Activated naive CD4-positive, alpha-beta T cell treated with anti-CD3 and anti-CD28 coated beads, Interleukin-2, amount 50 U/mL, for 72 hours (primary cell): ENCODE measurements around the gene TDRD7. TPM values are rescaled to one million over a fixed set of nuclear protein-coding genes. Genes with fewer than 3 reads are reported as not detected.

Source experiments
- ATAC-seq, 2 donors: fragments of 150-1000 bp; cut with Tn5 transposase; 2 replicates each; pipeline ENCODE4 v1.10.0; 2021; ENCODE audit warnings: mild to moderate bottlenecking in 2 of 2, moderate library complexity in 2 of 2
- DNase-seq, 2 donors: peaks; one replicate each; pipeline ENCODE4 v3.0.0; 2021 to 2022; ENCODE audit warnings: low spot score in 2 of 2
- H3K27ac Mint-ChIP-seq, 2 donors: one replicate each; pipeline ENCODE4 v1.8.0; 2022; ENCODE audit warnings: mild to moderate bottlenecking in 2 of 2, mixed read lengths in 2 of 2
- H3K36me3 Mint-ChIP-seq, 2 donors: one replicate each; pipeline ENCODE4 v1.8.0; 2022; ENCODE audit warnings: mixed read lengths in 2 of 2
- H3K9me3 Mint-ChIP-seq, 2 donors: one replicate each; pipeline ENCODE4 v1.8.0; 2022; ENCODE audit warnings: mixed read lengths in 2 of 2
- total RNA-seq, 2 donors: library from RNA; stranded (reverse); gene quantifications; one replicate each; pipeline ENCODE4 v1.2.3, GENCODE V29; 2022

Gene TDRD7
- total RNA-seq, 2 donors from 2014 or later, result 5.0 to 12.2 TPM

DNA sequence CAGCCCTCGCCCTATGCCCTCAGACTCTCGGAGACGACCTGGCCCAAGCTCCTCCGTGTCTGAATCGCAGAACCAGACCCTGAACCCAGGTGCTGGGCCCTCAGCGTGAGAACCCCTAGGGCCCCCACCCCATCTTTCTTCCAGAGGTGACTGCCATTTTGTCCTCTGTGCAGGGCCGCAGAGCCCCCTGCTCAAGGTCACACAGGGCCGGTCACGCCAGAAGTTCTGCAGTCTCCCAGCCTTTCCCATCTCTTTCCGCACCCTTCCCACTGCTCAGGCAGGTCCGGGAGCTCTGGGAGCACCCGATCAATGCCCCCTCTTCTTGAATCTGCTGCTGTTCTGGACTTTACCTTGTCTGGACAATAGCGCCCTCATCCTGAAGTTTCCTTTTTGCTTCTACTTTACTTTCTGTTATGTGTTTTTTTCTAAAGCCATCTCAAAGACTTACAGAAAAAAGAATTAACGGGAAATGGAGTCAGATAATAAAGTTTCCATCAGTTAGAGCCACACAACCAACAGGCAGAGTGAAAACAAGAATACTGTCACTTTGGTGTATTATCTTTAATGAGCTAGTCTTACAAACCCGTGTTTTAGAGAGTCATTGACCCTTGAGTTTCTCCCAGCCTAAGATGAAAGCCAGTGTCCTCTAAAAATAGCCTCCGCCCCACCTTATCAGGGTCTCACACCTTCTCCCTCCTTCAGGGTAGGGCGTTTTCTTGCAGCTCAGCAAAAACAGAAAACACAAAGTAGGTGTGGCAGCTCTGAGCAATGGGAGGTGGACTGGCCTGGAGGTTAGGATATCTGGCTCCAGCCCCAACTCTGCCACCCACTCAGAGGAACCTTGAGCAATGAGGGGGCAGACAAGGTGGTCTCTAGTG lies 91.3 kb downstream of the TDRD7 start:
- Mint-ChIP-seq H3K36me3 (peaks cover 0 to 4% of the 10 kb centered on the region in 2 donors), H3K9me3 (no peaks in the 10 kb centered on the region)
- no peak for ATAC-seq

DNA sequence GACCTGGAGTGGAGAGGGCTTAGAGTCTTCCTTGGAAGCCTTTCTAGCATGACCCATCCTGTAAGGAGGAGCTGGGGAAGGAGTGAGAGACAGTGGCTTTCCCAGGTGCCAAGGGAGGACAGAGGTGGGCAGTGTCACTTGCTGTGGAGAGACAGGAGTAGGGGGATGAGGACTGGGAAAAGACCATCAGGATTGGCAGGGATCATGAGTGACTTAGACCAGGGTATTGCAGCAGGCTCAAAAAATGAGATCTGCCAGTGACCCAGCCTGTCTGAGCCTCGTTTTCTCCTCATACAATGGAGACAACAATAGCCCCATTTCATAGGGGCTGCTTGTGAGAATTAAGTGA lies 91.9 kb downstream of the TDRD7 start:
- DNase-seq (no peak), ATAC-seq (no peak)
- Mint-ChIP-seq H3K9me3 (no peaks in the 10 kb centered on the region), H3K27ac (no peak overlapping the region), H3K36me3 (peaks cover 0 to 4% of the 10 kb centered on the region in 2 donors)

More for the DNA sequence above, 91.3 kb downstream of the TDRD7 start:
- no peak for DNase-seq
- no peak overlapping the region for H3K27ac Mint-ChIP-seq

DNA sequence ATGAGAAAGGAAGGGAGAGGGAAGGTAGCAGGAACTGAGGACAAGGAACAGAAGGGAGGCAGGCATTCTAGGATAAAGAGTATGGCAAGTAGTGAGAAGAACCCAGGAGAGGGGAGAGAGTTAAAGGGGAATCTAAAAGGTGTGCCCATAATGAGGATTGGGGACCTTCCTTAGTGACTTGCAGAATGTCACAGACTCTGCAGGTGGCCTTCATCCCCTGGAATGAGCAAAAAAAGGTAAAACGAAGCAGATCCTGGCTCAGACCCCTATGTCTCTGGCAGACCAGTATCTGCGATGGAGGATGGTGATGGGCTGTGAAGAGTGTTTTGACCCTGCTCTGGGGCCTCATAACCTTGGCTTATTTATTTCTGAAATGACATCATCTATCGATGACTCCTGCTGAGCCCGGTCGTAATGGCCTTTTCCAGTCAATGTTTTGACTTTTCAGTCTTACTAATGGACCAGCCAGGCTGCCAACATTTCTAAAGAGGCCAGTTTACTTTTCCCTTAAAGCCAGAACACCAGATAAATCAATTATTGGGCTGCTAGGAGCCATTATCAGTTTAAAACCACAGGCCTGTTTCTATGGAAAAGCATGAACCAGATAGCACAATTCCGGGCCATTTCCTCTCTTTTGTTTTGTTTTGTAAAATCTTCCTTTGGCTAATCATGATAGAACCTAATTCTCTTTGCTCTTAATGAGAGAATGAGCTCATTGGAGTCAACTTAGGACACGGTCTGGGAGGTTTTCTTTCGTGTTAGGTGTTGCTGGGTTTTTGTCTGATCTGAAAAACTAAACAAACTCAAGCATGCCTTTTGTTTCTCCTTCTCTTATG lies 92.7 kb downstream of the TDRD7 start:
- no peak for DNase-seq
- Mint-ChIP-seq H3K27ac (no peak overlapping the region), H3K36me3 (peaks cover 0 to 4% of the 10 kb centered on the region in 2 donors), H3K9me3 (no peaks in the 10 kb centered on the region)
- no peak for ATAC-seq

DNA sequence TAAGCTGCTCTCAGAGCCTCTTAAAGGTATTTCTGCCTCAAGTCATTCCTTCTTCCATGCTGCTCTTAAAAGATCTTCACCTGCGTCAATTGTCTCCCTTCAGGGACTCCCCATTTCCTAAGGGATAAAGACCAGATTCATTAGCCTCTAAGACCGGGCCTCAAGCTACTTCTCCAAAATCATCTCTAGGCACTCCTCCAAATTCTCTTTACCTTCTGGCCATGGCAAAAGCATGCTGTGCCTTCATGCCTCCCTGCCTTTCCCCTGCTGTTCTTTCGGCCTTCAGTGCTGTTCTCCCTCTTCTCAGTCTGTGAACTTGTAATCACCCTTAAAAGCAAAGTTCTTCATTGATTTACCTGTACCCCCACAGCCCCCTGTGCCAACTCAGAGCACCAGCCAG lies 93.9 kb downstream of the TDRD7 start:
- Mint-ChIP-seq H3K9me3 (no peaks in the 10 kb centered on the region), H3K36me3 (no peaks in the 10 kb centered on the region), H3K27ac (no peak overlapping the region)
- ATAC-seq (no peak), DNase-seq (no peak)

DNA sequence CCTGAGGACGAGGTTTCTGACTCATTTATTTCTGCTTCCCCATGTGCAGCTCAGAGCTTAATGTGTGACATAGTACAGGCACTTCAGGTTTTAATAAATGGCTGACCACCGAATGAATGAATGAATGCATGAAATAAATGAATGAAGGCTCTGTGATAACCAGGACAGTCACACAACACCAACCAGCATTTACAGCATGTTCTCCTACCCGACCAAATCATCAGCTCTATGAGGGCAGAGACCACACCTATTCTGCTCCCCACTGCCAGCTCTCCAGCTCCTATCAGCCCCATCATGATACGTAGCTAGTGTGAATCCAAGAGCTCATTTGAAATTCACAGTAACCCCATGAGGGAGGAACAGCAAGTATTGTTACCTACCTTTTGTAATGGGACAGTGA lies 94.4 kb downstream of the TDRD7 start:
- DNase-seq (no peak), ATAC-seq (no peak)
- Mint-ChIP-seq H3K9me3 (no peaks in the 10 kb centered on the region), H3K27ac (no peak overlapping the region), H3K36me3 (no peaks in the 10 kb centered on the region)

DNA sequence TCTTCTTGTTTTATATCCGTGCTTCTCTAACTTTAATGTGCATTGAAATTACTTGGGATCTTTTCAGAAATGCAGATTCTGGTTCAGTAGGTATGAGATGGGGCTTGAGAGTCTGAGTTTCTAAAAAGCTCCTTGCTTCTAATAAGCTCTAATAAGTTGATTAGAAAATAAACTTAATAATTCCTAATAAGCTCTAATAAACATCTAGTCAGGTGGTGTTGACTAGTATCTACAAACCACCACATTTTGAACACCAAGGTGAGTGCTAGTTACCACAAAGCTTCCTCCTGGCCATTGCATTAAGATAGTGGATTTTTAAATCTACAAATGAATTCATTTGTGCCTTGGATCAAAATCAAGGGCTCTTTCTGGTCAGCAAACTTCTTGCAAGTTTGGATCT lies 94.9 kb downstream of the TDRD7 start:
- Mint-ChIP-seq H3K9me3 (no peaks in the 10 kb centered on the region), H3K27ac (no peak overlapping the region), H3K36me3 (no peaks in the 10 kb centered on the region)
- ATAC-seq (no peak), DNase-seq (no peak)

DNA sequence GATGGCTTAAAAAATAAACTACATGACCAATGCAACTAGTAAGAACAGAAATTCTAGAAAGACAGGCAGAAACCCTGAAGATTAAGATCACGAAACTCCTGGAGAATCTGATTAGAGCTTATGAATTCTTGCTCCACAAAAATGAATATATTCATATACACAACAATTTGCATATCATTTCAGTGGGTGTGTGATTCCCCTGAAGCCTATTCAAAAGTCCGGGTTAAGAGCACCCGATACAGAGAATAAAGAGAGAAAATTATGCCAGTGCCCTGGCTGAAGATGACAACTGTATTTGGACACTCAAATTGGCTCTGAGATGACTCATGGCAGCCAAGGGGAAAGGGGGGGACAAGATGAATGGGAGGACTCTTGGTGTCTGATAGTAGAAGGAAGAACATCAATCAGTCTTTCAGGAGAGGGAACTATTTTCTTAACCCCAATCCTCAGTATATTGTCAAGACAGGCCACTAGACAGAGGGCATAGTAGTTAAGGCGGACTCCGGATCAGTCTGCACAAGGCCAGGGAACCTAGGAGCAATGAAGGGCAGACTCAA lies 95.6 kb downstream of the TDRD7 start:
- Mint-ChIP-seq H3K27ac (no peak overlapping the region), H3K9me3 (no peaks in the 10 kb centered on the region), H3K36me3 (no peaks in the 10 kb centered on the region)
- no peak for DNase-seq
- no peak for ATAC-seq

DNA sequence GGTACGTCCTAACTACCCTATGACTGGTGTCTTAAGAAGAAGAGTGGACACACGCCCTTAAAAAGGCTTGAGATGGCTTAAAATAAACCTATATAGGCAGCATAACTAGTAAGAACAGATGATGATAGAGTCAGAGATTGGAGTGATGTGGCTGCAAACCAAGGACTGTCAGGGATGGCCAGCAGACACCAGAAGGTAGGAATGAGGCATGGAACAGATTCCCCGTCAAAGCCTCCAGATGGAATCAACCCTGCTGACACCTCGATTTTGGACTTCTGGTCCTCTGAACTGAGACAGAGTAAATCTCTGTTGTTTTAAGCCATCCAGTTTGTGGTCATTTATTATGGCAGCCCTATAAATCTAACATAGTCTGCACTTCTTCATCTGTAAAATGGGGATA lies 97.0 kb downstream of the TDRD7 start:
- H3K27ac Mint-ChIP-seq, result no peak overlapping the region
- ATAC-seq (no peak), DNase-seq (no peak)
- no peaks in the 10 kb centered on the region for H3K9me3 Mint-ChIP-seq
- H3K36me3 Mint-ChIP-seq, result no peaks in the 10 kb centered on the region

DNA sequence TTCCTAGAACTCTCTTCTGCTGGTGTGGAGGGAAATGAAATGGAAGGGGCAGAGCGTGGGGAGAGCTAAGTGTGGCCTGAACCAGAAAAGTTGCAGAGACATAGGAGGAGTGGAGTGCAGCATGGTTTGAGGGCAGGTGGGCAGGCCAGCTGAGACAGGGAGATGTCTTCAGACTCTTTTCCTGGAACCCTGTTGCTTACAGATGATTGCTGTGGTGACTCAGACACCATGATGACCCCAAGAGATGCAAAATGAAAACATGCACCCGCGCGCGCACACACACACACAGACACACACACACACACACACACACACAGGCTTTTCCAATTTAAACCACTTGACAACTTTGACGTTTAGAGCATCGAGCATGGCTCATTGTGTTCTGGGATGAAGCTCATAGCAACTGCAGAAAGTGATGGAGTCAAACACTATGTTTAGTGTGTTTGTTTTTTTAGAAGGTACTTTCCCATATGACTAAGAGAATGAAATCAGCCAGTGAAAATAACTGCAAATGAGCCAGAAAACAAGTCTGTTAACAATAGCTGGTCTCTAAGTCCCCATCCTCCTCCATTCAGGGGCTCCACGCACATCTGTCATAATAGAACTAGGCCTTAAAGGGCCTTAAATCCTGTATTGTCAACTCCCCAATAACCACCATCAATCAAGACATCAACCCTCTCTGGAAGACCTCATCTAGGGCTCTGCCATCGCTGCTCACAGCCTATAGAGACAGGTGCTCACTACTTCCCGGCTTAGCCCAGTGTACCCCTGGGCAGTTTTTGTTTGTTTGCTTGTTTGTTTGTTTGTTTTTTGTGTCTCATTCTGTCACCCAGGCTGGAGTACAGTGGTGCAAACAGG lies 99.1 kb downstream of the TDRD7 start:
- no peaks in the 10 kb centered on the region for H3K36me3 Mint-ChIP-seq
- peak overlapping the region in 1 of 2 donors; percentile 93 for H3K27ac Mint-ChIP-seq
- no peaks in the 10 kb centered on the region for H3K9me3 Mint-ChIP-seq
- DNase-seq (peak in 1 of 2 donors; percentile 31), ATAC-seq (peak; percentile 37 to 90)

DNA sequence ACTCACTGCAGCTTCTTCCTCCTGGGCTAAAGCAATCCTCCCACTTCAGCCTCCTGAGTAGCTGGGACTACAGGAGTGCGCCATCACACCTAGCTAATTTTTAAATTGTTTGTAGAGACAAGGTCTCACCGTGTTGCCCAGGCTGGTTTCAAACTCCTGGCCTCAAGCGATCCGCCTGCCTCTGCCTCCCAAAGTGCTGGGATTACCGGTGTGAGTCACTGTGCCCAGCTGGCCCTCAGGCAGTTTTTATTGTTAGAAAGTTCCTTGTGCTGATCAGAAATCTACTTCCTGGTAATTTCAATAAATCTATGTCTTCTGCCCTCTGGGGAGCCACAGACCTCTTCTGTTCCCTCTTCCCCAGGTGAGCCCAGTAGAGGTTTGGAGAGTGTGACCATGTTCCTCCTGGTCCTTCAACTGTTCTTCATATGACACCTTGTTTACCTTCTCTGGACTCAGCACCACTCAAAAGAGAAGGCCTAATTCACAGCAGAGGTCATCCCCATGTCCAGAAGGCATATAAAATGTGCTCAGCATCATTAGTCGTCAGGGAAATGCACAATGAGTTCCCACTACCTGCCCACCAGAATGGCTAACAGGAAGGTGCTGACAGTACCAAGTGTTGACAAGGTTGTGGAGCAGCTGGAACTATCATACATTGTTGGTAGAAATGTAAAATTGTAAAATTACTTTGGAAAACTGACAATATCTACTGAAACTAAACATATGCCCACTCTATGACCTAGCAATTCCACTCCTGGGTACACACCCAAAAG lies 99.9 kb downstream of the TDRD7 start:
- peak overlapping the region in 1 of 2 donors; percentile 93 for H3K27ac Mint-ChIP-seq
- ATAC-seq, result no peak
- H3K9me3 Mint-ChIP-seq, result no peaks in the 10 kb centered on the region
- no peaks in the 10 kb centered on the region for H3K36me3 Mint-ChIP-seq
- DNase-seq, result no peak

DNA sequence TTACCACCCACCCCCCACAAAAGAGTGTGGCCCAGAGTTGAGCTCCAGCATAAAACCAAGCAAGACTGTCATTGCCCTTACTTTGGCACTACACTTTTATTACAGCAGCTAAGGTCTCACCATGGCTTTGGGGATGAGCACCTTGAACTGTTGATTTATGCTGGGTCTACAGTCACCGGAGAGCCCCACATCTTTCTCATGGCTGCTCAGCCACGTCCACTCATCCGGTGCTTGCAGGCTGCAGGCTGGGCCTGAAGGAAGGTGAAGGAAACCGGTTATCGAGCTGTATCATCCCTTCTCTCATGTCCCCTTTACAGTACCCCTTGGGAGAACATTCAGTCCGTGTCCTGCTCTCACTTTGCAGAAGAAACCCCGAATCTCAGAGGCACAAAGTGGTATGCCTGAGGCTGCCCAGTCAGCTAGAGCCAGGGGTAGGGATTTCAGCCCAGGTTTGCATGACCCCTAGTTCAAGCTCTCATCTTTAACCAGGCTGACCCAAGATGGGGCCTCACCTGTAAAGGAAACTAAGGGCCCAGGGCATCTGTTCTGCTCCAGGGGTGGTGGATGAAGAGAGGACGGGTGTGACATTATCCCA lies 101.2 kb downstream of the TDRD7 start:
- Mint-ChIP-seq H3K27ac (no peak overlapping the region), H3K9me3 (no peaks in the 10 kb centered on the region), H3K36me3 (no peaks in the 10 kb centered on the region)
- DNase-seq, result peak in 1 of 2 donors; percentile 39
- no peak for ATAC-seq

DNA sequence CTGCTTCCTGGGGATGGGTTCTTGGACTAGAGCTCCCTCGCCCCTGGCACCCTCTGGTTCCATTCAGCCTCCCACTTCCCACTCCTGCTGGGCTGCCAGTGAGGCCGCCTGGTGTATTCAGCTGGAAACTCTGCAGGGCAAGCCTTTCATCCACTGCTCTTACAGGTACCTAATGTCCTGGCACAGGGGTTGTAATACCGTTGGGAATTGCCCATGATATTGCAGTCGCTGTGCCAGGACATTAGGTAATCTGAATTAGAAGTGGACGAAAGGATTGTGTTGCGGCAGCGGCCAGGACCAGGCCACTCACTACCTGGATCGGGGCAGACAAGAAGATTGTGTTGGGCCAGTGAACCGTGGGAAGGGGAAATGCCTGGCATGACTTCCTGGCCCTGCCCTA lies 102.6 kb downstream of the TDRD7 start:
- no peaks in the 10 kb centered on the region for H3K36me3 Mint-ChIP-seq
- DNase-seq (no peak), ATAC-seq (no peak)
- H3K9me3 Mint-ChIP-seq, result no peaks in the 10 kb centered on the region
- no peak overlapping the region for H3K27ac Mint-ChIP-seq

DNA sequence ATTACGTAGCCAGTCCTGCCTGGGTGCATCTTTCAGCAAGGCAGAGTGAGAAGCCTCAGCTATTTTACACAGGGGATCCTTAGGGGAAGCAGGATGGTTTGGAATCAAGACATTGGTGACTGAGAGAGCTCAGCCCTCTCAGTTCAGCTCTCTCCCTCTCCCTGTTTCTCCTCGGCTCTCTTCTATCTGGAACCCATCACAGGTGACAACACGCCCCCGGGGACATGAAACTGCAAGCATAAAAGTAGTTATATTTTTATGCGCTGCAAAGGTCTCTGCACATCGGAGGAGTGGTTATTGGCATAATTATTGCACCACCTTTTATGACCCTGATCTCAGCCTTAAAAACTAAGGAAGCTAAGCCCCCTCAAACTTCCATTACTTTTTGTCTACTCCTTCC lies 103.8 kb downstream of the TDRD7 start:
- DNase-seq (no peak), ATAC-seq (no peak)
- H3K36me3 Mint-ChIP-seq, result no peaks in the 10 kb centered on the region
- no peak overlapping the region for H3K27ac Mint-ChIP-seq
- no peaks in the 10 kb centered on the region for H3K9me3 Mint-ChIP-seq

DNA sequence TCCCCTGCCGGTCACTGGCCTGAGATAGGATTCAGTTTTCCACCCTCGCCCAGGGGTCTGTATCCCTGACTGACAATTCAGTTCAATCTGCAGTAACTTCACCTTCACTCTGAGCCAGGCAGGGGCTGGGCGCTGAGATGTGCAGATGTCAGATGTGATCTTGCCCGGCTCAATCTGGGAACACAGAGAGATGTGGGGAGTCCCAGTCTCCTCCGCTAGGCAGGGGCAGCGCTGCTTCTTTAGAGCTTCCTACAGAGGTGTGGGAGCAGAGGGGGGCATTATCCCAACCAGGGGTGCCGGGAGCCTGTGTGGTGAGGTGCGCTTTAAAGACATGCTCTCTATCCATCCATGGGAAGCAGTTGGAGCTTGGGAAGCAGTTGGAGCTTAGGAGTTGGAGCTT lies 104.2 kb downstream of the TDRD7 start:
- Mint-ChIP-seq H3K27ac (no peak overlapping the region), H3K9me3 (no peaks in the 10 kb centered on the region), H3K36me3 (no peaks in the 10 kb centered on the region)
- no peak for DNase-seq
- no peak for ATAC-seq

DNA sequence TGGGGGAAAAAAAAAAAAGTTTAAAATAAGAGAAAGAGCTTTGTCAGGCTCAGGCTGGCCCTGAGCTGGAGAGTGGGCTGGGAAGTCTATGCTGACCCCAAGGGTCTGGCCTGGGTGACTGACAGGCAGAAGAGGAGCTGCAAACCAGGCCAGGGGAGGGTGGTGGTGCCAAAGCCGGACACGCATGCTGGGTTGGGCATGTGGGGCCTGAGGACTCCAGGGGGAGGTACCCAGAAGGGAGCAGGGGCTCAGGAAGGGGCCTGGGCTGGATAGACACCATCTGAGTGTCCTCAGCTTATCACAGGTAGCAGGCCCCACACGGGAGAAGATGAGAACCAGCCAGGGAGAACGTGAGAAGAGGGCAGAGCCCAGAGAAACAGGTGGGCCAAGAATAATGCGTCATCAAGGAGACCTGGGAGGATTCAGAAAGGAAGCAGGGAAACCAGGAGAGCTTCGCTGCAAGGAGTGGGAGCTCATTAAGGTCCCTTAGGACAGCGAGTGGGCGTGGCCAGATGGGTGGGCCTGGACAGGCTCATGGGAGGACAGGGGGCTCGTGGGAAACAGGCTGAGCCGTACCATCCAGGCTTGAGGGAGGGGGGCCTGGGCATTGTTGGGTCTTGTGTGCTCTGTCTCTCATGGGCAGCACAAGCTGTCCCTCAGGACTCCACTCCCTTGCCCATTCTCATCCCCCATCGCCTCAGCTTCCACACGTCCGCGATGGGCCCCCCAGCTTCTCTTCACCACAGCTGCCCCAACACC lies 105.6 kb downstream of the TDRD7 start:
- Mint-ChIP-seq H3K27ac (no peak overlapping the region), H3K9me3 (no peaks in the 10 kb centered on the region), H3K36me3 (no peaks in the 10 kb centered on the region)
- ATAC-seq (no peak), DNase-seq (no peak)
